ENCODE results near the gene ZHX3. TPM values are rescaled to one million over a fixed set of nuclear protein-coding genes. Genes with fewer than 3 reads are reported as not detected.

The ZHX3 gene
- total and polyA plus RNA-seq, 2 of the 13 experiments (the other 11 are each of a cell fraction or from before 2014, with no cell fraction given): 8.4 to 11.7 TPM

DNA sequence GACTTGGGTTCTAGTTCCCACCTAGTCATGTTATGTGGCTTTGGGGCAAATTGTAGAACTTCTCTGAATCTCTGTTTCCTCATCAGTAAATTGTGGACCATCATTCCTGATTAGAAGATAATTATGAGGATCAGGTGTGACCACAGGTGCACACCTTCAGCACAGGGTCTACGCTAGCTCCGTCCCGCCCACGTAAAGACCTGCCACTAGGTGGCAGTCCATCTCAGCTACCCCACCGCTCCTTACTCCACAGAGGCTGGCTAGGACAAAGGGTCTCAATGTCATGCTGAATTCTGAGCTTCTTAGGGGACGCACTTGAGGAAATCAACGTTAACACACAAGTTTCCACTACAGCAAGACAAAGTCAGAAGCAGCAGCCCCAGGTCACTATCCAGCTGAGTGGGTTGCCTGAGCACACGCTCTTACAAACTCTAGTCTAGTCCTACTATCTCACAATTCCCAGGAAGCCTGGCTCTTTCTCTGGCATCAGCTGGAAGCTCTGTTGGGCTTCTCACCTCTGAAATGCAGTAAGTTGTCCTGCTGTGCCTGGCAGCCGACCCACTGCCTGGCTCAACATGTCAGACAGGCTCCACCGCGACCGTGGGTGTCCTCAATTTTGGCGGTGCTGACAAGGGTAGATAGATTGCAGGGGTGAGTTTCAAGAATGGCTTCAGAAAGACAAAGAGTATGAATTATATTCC is 182.2 kb downstream of the ZHX3 start (continued):
- TF ChIP-seq, protein P1, sequence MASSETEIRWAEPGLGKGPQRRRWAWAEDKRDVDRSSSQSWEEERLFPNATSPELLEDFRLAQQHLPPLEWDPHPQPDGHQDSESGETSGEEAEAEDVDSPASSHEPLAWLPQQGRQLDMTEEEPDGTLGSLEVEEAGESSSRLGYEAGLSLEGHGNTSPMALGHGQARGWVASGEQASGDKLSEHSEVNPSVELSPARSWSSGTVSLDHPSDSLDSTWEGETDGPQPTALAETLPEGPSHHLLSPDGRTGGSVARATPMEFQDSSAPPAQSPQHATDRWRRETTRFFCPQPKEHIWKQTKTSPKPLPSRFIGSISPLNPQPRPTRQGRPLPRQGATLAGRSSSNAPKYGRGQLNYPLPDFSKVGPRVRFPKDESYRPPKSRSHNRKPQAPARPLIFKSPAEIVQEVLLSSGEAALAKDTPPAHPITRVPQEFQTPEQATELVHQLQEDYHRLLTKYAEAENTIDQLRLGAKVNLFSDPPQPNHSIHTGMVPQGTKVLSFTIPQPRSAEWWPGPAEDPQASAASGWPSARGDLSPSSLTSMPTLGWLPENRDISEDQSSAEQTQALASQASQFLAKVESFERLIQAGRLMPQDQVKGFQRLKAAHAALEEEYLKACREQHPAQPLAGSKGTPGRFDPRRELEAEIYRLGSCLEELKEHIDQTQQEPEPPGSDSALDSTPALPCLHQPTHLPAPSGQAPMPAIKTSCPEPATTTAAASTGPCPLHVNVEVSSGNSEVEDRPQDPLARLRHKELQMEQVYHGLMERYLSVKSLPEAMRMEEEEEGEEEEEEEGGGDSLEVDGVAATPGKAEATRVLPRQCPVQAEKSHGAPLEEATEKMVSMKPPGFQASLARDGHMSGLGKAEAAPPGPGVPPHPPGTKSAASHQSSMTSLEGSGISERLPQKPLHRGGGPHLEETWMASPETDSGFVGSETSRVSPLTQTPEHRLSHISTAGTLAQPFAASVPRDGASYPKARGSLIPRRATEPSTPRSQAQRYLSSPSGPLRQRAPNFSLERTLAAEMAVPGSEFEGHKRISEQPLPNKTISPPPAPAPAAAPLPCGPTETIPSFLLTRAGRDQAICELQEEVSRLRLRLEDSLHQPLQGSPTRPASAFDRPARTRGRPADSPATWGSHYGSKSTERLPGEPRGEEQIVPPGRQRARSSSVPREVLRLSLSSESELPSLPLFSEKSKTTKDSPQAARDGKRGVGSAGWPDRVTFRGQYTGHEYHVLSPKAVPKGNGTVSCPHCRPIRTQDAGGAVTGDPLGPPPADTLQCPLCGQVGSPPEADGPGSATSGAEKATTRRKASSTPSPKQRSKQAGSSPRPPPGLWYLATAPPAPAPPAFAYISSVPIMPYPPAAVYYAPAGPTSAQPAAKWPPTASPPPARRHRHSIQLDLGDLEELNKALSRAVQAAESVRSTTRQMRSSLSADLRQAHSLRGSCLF (CRISPR knock-in tag; IDR thresholded peaks at IDR 0.05; ENCODE audit: borderline replicate concordance): no peak
- TF ChIP-seq SAFB2 (CRISPR knock-in tag; IDR thresholded peaks at IDR 0.05; ENCODE audit: borderline replicate concordance, low read depth) (0 out of 2 replicates have a peak, but pooled peaks have one; percentile 63), ZFYVE20 (CRISPR knock-in tag; IDR thresholded peaks at IDR 0.05; ENCODE audit: borderline replicate concordance, low read depth) (no peak), MAF1 (CRISPR knock-in tag; IDR thresholded peaks at IDR 0.05; ENCODE audit: borderline replicate concordance) (no peak), ZNF75D (CRISPR knock-in tag; IDR thresholded peaks at IDR 0.05; ENCODE audit: borderline replicate concordance) (no peak), ZNF644 (CRISPR knock-in tag; IDR thresholded peaks at IDR 0.05; ENCODE audit: low read depth) (0 out of 2 replicates have a peak, but pooled peaks have one; percentile 9), ZNF747 (CRISPR knock-in tag; IDR thresholded peaks at IDR 0.05; ENCODE audit: borderline replicate concordance) (peak; percentile 90), ZNF264 (CRISPR knock-in tag; IDR thresholded peaks at IDR 0.05) (no peak), SALL1 (CRISPR knock-in tag; IDR thresholded peaks at IDR 0.05) (peak; percentile 25; the same call in 1 of the 2 replicates), SUZ12 (IDR thresholded peaks at IDR 0.05; ENCODE audit: low read depth, low read length) (no peak), KLF9 (CRISPR knock-in tag; IDR thresholded peaks at IDR 0.05; ENCODE audit: low read depth) (no peak), ZNF329 (CRISPR knock-in tag; IDR thresholded peaks at IDR 0.05; ENCODE audit: low read depth) (no peak), FOXO1 (CRISPR knock-in tag; IDR thresholded peaks at IDR 0.05) (no peak; the same call in 1 of the 2 replicates), MIER3 (CRISPR knock-in tag; IDR thresholded peaks at IDR 0.05; ENCODE audit: borderline replicate concordance) (no peak)
- TF ChIP-seq, protein P2, sequence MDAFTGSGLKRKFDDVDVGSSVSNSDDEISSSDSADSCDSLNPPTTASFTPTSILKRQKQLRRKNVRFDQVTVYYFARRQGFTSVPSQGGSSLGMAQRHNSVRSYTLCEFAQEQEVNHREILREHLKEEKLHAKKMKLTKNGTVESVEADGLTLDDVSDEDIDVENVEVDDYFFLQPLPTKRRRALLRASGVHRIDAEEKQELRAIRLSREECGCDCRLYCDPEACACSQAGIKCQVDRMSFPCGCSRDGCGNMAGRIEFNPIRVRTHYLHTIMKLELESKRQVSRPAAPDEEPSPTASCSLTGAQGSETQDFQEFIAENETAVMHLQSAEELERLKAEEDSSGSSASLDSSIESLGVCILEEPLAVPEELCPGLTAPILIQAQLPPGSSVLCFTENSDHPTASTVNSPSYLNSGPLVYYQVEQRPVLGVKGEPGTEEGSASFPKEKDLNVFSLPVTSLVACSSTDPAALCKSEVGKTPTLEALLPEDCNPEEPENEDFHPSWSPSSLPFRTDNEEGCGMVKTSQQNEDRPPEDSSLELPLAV (CRISPR knock-in tag; conservative IDR thresholded peaks at IDR 0.05; ENCODE audit: low read depth): no peak
- TF ChIP-seq, protein P3, sequence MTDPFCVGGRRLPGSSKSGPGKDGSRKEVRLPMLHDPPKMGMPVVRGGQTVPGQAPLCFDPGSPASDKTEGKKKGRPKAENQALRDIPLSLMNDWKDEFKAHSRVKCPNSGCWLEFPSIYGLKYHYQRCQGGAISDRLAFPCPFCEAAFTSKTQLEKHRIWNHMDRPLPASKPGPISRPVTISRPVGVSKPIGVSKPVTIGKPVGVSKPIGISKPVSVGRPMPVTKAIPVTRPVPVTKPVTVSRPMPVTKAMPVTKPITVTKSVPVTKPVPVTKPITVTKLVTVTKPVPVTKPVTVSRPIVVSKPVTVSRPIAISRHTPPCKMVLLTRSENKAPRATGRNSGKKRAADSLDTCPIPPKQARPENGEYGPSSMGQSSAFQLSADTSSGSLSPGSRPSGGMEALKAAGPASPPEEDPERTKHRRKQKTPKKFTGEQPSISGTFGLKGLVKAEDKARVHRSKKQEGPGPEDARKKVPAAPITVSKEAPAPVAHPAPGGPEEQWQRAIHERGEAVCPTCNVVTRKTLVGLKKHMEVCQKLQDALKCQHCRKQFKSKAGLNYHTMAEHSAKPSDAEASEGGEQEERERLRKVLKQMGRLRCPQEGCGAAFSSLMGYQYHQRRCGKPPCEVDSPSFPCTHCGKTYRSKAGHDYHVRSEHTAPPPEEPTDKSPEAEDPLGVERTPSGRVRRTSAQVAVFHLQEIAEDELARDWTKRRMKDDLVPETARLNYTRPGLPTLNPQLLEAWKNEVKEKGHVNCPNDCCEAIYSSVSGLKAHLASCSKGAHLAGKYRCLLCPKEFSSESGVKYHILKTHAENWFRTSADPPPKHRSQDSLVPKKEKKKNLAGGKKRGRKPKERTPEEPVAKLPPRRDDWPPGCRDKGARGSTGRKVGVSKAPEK (CRISPR knock-in tag; IDR thresholded peaks at IDR 0.05; ENCODE audit: borderline replicate concordance): no peak
- TF ChIP-seq, protein P4, sequence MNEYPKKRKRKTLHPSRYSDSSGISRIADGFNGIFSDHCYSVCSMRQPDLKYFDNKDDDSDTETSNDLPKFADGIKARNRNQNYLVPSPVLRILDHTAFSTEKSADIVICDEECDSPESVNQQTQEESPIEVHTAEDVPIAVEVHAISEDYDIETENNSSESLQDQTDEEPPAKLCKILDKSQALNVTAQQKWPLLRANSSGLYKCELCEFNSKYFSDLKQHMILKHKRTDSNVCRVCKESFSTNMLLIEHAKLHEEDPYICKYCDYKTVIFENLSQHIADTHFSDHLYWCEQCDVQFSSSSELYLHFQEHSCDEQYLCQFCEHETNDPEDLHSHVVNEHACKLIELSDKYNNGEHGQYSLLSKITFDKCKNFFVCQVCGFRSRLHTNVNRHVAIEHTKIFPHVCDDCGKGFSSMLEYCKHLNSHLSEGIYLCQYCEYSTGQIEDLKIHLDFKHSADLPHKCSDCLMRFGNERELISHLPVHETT (CRISPR knock-in tag; conservative IDR thresholded peaks at IDR 0.05): 0 out of 2 replicates have a peak, but pooled peaks have one; percentile 48
